Subcutaneous adipose tissue (tissue), 4 donors: ENCODE data around the gene LIN54. TPM values are rescaled to one million over a fixed set of nuclear protein-coding genes. Genes with fewer than 3 reads are reported as not detected.

Source experiments
- total RNA-seq, 4 donors: library from RNA; depleted of rRNA; stranded (reverse); fragments of >200 nt; gene quantifications; one replicate each; pipeline ENCODE4 v1.1.0, GENCODE V29; 2016
- TF ChIP-seq, protein P1 (sequence below): fragments of 450-650 bp; IDR thresholded peaks from one replicate; pipeline ENCODE4 v1.5.1; 2016; ENCODE audit warnings: low read depth, mild to moderate bottlenecking, control low read depth, antibody characterized with exemption, moderate library complexity

LIN54 gene
- total RNA-seq, 4 donors from 2014 or later, result 6.6 to 12.9 (median 9.9) TPM

GRCh38 chr4:83002329-83002728, 8.3 kb downstream of the LIN54 start:
- TF ChIP-seq, protein P1, sequence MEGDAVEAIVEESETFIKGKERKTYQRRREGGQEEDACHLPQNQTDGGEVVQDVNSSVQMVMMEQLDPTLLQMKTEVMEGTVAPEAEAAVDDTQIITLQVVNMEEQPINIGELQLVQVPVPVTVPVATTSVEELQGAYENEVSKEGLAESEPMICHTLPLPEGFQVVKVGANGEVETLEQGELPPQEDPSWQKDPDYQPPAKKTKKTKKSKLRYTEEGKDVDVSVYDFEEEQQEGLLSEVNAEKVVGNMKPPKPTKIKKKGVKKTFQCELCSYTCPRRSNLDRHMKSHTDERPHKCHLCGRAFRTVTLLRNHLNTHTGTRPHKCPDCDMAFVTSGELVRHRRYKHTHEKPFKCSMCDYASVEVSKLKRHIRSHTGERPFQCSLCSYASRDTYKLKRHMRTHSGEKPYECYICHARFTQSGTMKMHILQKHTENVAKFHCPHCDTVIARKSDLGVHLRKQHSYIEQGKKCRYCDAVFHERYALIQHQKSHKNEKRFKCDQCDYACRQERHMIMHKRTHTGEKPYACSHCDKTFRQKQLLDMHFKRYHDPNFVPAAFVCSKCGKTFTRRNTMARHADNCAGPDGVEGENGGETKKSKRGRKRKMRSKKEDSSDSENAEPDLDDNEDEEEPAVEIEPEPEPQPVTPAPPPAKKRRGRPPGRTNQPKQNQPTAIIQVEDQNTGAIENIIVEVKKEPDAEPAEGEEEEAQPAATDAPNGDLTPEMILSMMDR, result no peak

- TF ChIP-seq, protein P1, result no peak
These were observed 11.7 kb downstream of the LIN54 start for GRCh38 chr4:82998898-82999297.

DNA sequence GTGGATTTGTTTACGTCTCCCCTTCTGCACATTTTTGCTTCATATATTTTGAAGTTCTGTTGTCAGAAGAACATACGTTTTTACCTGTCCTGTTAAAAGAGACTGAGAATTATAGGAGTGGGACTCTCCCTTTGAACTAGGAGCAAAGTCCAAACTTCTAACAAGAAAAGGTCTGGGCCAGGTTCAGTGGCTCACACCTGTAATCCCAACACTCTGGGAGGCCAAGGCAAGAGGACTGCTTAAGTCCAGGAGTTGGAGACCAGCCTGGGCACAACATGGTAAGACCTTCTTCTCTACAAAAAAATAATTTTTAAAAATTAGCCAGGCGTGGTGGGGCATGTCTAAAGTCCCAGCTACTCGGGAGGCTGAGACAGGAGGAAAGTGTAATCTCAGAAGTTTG, 15.8 kb downstream of the LIN54 start:
- TF ChIP-seq, protein P1, result no peak

- TF ChIP-seq, protein P1, result no peak
These were observed 20.8 kb downstream of the LIN54 start for GRCh38 chr4:82989575-82990429.

- TF ChIP-seq, protein P1, result no peak
These were observed 22.2 kb downstream of the LIN54 start for GRCh38 chr4:82988323-82988832.

DNA sequence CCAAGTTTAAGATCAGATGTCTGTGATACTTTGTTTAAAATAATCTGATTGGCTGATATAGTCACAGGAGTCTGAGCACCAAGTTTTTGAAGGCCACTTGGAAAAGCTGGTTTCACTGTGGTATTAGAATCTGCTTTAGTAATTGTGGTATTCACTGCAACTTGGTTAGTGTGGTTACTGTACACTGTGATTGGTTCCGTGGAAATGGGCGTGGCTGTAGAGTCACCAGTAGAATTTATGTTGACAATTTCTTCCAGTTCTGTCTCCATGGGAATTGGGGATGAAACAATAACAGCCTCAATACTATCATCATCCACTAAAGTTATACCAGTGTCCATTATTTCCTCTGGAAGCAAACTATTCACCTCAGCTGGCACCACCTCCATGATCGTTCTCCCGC, 26.2 kb downstream of the LIN54 start:
- TF ChIP-seq, protein P1, result no peak

DNA sequence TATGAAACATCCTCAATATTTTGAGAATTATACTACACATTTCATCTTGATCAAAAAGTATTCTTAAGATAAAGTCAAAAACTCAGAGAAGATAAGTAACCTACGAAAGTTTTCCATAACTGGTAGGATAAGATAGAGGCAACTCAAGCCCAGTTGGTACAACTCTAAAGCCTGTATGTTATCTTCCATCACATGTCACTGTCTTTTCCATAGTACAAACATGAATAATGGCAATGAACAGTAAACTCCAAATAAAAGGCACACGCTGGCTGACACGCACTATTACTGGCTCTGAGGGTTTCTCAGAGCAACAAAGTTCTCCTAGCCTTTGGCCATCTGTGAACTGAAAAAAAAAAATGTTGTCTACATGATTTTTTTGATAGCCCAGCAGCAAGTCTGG, 27.2 kb downstream of the LIN54 start:
- TF ChIP-seq, protein P1, result no peak
